ENCODE results near the gene FOXK2. TPM values are rescaled to one million over a fixed set of nuclear protein-coding genes. Genes with fewer than 3 reads are reported as not detected.

Gene FOXK2
- total and polyA plus RNA-seq, 2 experiments from 2014 or later, result 5.6 to 43.0 TPM

DNA sequence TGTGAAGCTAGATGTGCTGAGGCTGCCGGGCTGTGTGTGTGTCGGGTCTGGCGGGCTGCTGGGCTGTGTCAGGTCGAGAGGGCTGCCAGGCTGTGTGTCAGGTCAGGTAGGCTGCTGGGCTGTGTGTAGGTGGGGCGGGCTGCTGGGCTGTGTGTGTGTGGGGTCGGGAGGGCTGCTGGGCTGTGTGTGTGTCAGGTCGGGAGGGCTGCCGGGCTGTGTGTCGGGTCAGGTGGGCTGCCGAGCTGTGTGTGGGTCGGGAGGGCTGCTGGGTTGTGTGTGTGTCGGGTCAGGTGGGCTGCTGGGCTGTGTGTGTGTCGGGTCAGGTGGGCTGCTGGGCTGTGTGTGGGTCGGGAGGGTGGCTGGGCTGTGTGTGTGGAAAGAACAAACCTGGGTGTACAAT is 120.1 kb downstream of the FOXK2 start:
- Histone ChIP-seq H3K4me1 (ENCODE audit: insufficient read depth) (no peaks in the 10 kb centered on the region), H3K9me2 (ENCODE audit: insufficient read depth) (no peaks in the 10 kb centered on the region), H3K27ac (no peak overlapping the region), H3K9ac (no peak overlapping the region), H3K79me2 (ENCODE audit: insufficient read depth) (peaks cover 99% of the 10 kb centered on the region), H3K27me3 (replicated peaks; ENCODE audit: insufficient read depth) (no peaks in the 10 kb centered on the region), H4K20me1 (ENCODE audit: insufficient read depth) (peaks cover 13% of the 10 kb centered on the region), H3K4me2 (ENCODE audit: unreplicated experiment) (no peak overlapping the region), H2AFZ (no peak overlapping the region), H3K36me3 (ENCODE audit: low read depth) (peaks cover 19% of the 10 kb centered on the region), H3K4me3 (no peak overlapping the region), H3F3A (ENCODE audit: insufficient read depth) (no peaks in the 10 kb centered on the region), H3K9me3 (ENCODE audit: low read depth) (no peaks in the 10 kb centered on the region)
- in situ Hi-C loops (cut with MboI), result no loop called here
- 85 to 89% methylated on average over 9 to 14 of the region's 14 CpGs for WGBS, 2 experiments (ENCODE audit: low coverage in 1 of 2, low lambda C conversion rate in 2 of 2, missing lambda C conversion rate in 2 of 2)
- no peak for DNase-seq
- TF ChIP-seq EZH2phosphoT487 (IDR thresholded peaks at IDR 0.05; ENCODE audit: insufficient read depth, low read depth) (no peak), EZH2 (IDR thresholded peaks at IDR 0.05; ENCODE audit: insufficient read depth, poor library complexity, severe bottlenecking) (no peak)

DNA sequence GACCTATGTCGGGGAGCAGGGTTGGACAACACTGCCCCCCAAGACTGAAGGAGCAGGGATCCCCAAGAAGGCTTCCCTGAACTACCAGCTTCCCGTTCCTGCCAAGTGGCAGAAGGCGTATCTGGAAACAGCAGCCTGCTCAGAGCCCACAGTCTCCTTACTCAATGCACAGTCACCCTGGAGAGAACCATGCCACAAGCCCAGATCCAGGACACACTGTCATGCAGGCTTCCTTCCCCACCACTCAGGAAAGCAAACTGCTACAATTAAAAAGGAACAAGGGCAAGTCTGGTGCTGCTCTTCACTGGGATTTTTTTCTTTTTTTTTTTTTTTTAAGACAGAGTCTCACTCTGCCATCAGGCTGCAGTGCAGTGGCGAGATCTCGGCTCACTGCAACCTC is 120.5 kb downstream of the FOXK2 start:
- Histone ChIP-seq H2AFZ (no peak overlapping the region), H3K36me3 (ENCODE audit: low read depth) (peaks cover 19% of the 10 kb centered on the region), H3K9me3 (ENCODE audit: low read depth) (no peaks in the 10 kb centered on the region), H3K4me3 (no peak overlapping the region), H3K4me1 (ENCODE audit: insufficient read depth) (no peaks in the 10 kb centered on the region), H3K27ac (no peak overlapping the region), H3K9ac (no peak overlapping the region), H3K27me3 (replicated peaks; ENCODE audit: insufficient read depth) (no peaks in the 10 kb centered on the region), H3K4me2 (ENCODE audit: unreplicated experiment) (no peak overlapping the region), H3K9me2 (ENCODE audit: insufficient read depth) (no peaks in the 10 kb centered on the region), H4K20me1 (ENCODE audit: insufficient read depth) (peaks cover 17% of the 10 kb centered on the region), H3K79me2 (ENCODE audit: insufficient read depth) (peaks cover 99% of the 10 kb centered on the region), H3F3A (ENCODE audit: insufficient read depth) (no peaks in the 10 kb centered on the region)
- DNase-seq, result no peak
- in situ Hi-C loops (cut with MboI), result no loop called here
- whole genome bisulfite sequencing, 2 experiments (ENCODE audit: low coverage in 1 of 2, low lambda C conversion rate in 2 of 2, missing lambda C conversion rate in 2 of 2), result 85 to 86% methylated on average over 5 of the region's 5 CpGs
- TF ChIP-seq EZH2 (IDR thresholded peaks at IDR 0.05; ENCODE audit: insufficient read depth, poor library complexity, severe bottlenecking) (no peak), EZH2phosphoT487 (IDR thresholded peaks at IDR 0.05; ENCODE audit: insufficient read depth, low read depth) (no peak)

GRCh38 chr17:82642022-82642421 is 122.5 kb downstream of the FOXK2 start:
- no peak overlapping the region for H3K4me3 ChIP-seq
- in situ Hi-C loops (cut with MboI), result no loop called here

DNA sequence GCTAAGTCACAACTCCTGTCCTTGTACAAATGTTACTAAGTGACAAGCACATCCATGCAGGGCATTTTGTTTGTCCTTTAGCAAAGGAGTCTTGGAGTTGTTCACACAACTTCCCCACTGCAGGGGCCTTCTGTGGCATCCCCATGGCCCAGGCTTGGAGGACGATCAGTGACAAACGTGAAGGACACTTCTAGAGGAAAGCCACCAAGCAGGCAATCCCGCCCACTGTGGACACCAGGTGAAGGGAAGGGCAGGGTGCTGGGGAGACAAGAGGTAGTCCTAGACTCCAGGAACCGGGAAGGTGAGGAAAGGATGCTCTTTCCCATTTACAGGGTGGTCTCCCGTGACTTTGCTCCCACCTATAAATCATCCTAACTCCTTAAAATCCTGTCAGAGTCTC is 124.6 kb downstream of the FOXK2 start:
- in situ Hi-C loops (cut with MboI), result no loop called here
- no peak overlapping the region for H3K4me2 ChIP-seq (ENCODE audit: unreplicated experiment)
- no peak overlapping the region for H3K9ac ChIP-seq
- H3K9me2 ChIP-seq (ENCODE audit: insufficient read depth), result no peaks in the 10 kb centered on the region
- no peaks in the 10 kb centered on the region for H3F3A ChIP-seq (ENCODE audit: insufficient read depth)
- DNase-seq, result no peak
- H3K36me3 ChIP-seq (ENCODE audit: low read depth), result peaks cover 19% of the 10 kb centered on the region
- peaks cover 4% of the 10 kb centered on the region; the same call in 1 of the 2 replicates for H3K4me1 ChIP-seq (ENCODE audit: insufficient read depth)
- no peak overlapping the region for H2AFZ ChIP-seq
- TF ChIP-seq EZH2phosphoT487 (IDR thresholded peaks at IDR 0.05; ENCODE audit: insufficient read depth, low read depth), result no peak
- TF ChIP-seq EZH2 (IDR thresholded peaks at IDR 0.05; ENCODE audit: insufficient read depth, poor library complexity, severe bottlenecking), result no peak
- peaks cover 26% of the 10 kb centered on the region for H4K20me1 ChIP-seq (ENCODE audit: insufficient read depth)
- H3K27me3 ChIP-seq (replicated peaks; ENCODE audit: insufficient read depth), result no peaks in the 10 kb centered on the region
- no peaks in the 10 kb centered on the region for H3K9me3 ChIP-seq (ENCODE audit: low read depth)
- H3K79me2 ChIP-seq (ENCODE audit: insufficient read depth), result peaks cover 88% of the 10 kb centered on the region
- WGBS, 2 experiments (ENCODE audit: low coverage in 1 of 2, low lambda C conversion rate in 2 of 2, missing lambda C conversion rate in 2 of 2), result 83 to 84% methylated on average over 5 of the region's 5 CpGs
- no peak overlapping the region for H3K27ac ChIP-seq
- no peak overlapping the region for H3K4me3 ChIP-seq

More at GRCh38 chr17:82642022-82642421, 122.5 kb downstream of the FOXK2 start:
- DNase-seq, result no peak
- Histone ChIP-seq H3K27me3 (replicated peaks; ENCODE audit: insufficient read depth) (no peaks in the 10 kb centered on the region), H3K36me3 (ENCODE audit: low read depth) (peaks cover 19% of the 10 kb centered on the region), H3K9me3 (ENCODE audit: low read depth) (no peaks in the 10 kb centered on the region), H3F3A (ENCODE audit: insufficient read depth) (no peaks in the 10 kb centered on the region), H4K20me1 (ENCODE audit: insufficient read depth) (peaks cover 29% of the 10 kb centered on the region), H3K9me2 (ENCODE audit: insufficient read depth) (no peaks in the 10 kb centered on the region), H2AFZ (no peak overlapping the region), H3K9ac (no peak overlapping the region), H3K27ac (no peak overlapping the region), H3K4me2 (ENCODE audit: unreplicated experiment) (no peak overlapping the region), H3K4me1 (ENCODE audit: insufficient read depth) (peaks cover 4% of the 10 kb centered on the region; the same call in 1 of the 2 replicates), H3K79me2 (ENCODE audit: insufficient read depth) (peaks cover 99% of the 10 kb centered on the region)
- TF ChIP-seq EZH2 (IDR thresholded peaks at IDR 0.05; ENCODE audit: insufficient read depth, poor library complexity, severe bottlenecking) (no peak), EZH2phosphoT487 (IDR thresholded peaks at IDR 0.05; ENCODE audit: insufficient read depth, low read depth) (no peak)
- WGBS, 2 experiments (ENCODE audit: low coverage in 1 of 2, low lambda C conversion rate in 2 of 2, missing lambda C conversion rate in 2 of 2), result 90 to 92% methylated on average over 14 of the region's 14 CpGs

DNA sequence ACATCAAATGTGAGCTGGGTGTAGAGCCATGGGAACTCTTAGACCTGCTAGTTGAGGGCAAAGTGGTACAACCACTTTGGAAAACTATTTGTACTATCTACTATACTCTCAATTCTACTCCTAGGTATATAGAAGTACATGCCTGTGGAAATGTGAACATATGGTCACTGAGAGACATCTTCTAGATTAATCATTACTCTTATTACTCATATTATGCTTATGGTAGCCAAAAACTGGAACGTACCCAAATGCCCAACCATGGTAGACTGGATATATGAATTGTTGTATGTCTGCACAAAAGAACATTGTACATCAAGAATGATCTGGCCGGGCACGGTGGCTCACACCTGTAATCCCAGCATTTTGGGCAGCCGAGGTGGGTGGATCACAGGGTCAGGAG is 126.0 kb downstream of the FOXK2 start:
- H3K79me2 ChIP-seq (ENCODE audit: insufficient read depth), result peaks cover 75% of the 10 kb centered on the region
- peaks cover 19% of the 10 kb centered on the region for H3K36me3 ChIP-seq (ENCODE audit: low read depth)
- H3F3A ChIP-seq (ENCODE audit: insufficient read depth), result no peaks in the 10 kb centered on the region
- DNase-seq, result peak; percentile 35
- H4K20me1 ChIP-seq (ENCODE audit: insufficient read depth), result peaks cover 25% of the 10 kb centered on the region
- no peak overlapping the region for H3K27ac ChIP-seq
- H3K4me2 ChIP-seq (ENCODE audit: unreplicated experiment), result no peak overlapping the region
- peaks cover 4% of the 10 kb centered on the region; the same call in 1 of the 2 replicates for H3K4me1 ChIP-seq (ENCODE audit: insufficient read depth)
- H3K9me2 ChIP-seq (ENCODE audit: insufficient read depth), result no peaks in the 10 kb centered on the region
- TF ChIP-seq EZH2phosphoT487 (IDR thresholded peaks at IDR 0.05; ENCODE audit: insufficient read depth, low read depth) (no peak), EZH2 (IDR thresholded peaks at IDR 0.05; ENCODE audit: insufficient read depth, poor library complexity, severe bottlenecking) (no peak)
- H3K27me3 ChIP-seq (replicated peaks; ENCODE audit: insufficient read depth), result no peaks in the 10 kb centered on the region
- no peak overlapping the region for H3K4me3 ChIP-seq
- no peaks in the 10 kb centered on the region for H3K9me3 ChIP-seq (ENCODE audit: low read depth)
- H2AFZ ChIP-seq, result no peak overlapping the region
- H3K9ac ChIP-seq, result no peak overlapping the region
- in situ Hi-C loops (cut with MboI), result no loop called here
- 96 to 98% methylated on average over 4 of the region's 4 CpGs for WGBS, 2 experiments (ENCODE audit: low coverage in 1 of 2, low lambda C conversion rate in 2 of 2, missing lambda C conversion rate in 2 of 2)

All from GM23248 (cell line).